ENCODE data around the gene ARL14EPL.

GRCh38 chr5:116078199-116078598 is 45.9 kb downstream of the ARL14EPL start:
- no peak for TF ChIP-seq CTCF (IDR thresholded peaks at IDR 0.05; ENCODE audit: insufficient read depth, low read length)
- TF ChIP-seq POLR2AphosphoS5 (IDR thresholded peaks at IDR 0.05; ENCODE audit: low read depth), result no peak
- TF ChIP-seq GABPA (IDR thresholded peaks at IDR 0.05; ENCODE audit: low read depth), result no peak
- TF ChIP-seq REST (IDR thresholded peaks at IDR 0.05; ENCODE audit: insufficient replicate concordance, low read depth), result no peak

All from HL-60 (cell line).